AG04450 (cell line): Measurements from ENCODE around the gene RB1. TPM values are rescaled to one million over a fixed set of nuclear protein-coding genes. Genes with fewer than 3 reads are reported as not detected.

ENCODE experiments used
- CTCF ChIA-PET: fragments of 300-600, 350-600 bp; formaldehyde crosslinking; extraction: SDS; loops from one replicate; lab custom pipeline; 2022; ENCODE audit warnings: antibody characterized with exemption, inconsistent platforms; lab: Charles Lee
- POLR2A ChIA-PET: fragments of 350-600 bp; formaldehyde crosslinking; extraction: SDS; loops from one replicate; lab custom pipeline; 2021; ENCODE audit warnings: antibody characterized with exemption, inconsistent platforms; lab: Yijun Ruan, JAX
- DNase-seq: peaks from one replicate; pipeline ENCODE4 v3.0.0-alpha.2; 2011; ENCODE audit warnings: low read depth, low spot score
- H3K27ac ChIP-seq: one replicate; pipeline ENCODE4 v1.5.1; 2012; ENCODE audit warnings: low read depth, low read length, control low read depth
- H3K27me3 ChIP-seq: one replicate; pipeline ENCODE4 v1.6.0; 2012; ENCODE audit warnings: low read length; ENCODE audit not compliant: control insufficient read depth, insufficient read depth
- H3K4me3 ChIP-seq: 2 replicates; pipeline ENCODE4 v1.5.1; 2011; ENCODE audit warnings: mild to moderate bottlenecking, low read depth, low read length, control low read depth
- H3K9me3 ChIP-seq: 2 replicates; pipeline ENCODE4 v1.5.1; 2012; ENCODE audit warnings: low read length; ENCODE audit not compliant: control insufficient read depth, insufficient read depth
- polyA plus RNA-seq: library from polyadenylated mRNA; depleted of rRNA; stranded (reverse); fragments of >200 nt; gene quantifications from 2 replicates; pipeline ENCODE4 v1.2.3, GENCODE V29; 2011
- TF ChIP-seq, protein P1 (sequence below): IDR thresholded peaks from 2 replicates; pipeline ENCODE4 v1.5.1; 2011; ENCODE audit warnings: low read depth, low read length, control low read depth, inconsistent platforms

The RB1 gene
- polyA plus RNA-seq, 1 experiment, result 27.3 TPM

DNA sequence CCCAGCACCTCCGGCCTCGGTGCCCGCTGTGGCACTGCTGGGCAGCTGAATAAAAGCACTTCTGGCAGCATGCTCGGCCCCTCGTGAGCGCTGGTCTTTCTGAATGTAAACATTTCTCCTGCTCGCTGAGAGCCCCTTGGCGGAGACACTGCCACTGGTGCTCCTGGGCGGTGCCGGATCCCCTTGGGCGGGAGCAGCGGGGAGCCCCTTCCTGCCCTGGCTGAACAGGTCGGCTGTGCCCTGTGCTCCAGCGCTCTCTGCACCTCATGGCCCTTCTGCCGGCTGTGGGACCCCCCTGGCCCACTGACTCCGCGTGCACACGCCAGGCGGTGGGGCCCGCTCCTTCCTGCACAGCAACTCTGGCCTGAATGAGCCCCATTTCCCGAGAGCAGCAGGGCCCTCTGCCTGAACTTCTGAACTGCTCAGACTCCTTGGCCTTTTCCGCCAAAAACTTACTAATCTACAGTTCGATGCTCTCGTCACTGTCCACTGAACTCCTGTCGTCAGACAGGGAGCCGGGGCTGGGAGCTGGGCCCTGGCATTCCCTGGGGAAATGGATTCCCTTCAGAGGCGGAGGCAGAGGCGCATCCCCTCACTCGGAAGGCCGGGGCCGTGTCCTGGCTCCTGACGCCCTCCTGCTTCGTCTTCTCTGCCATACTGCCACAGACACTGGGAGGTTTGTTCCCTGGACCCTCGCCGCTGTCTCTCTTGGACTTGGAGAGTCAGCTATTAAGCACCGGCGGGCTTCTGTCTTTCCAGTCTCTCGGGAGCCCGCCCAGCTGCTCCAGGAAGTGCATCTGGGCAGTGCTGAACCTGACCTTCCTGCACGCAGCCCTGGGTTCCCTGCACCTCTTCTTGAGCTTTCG is 14.2 kb downstream of the RB1 start:
- TF ChIP-seq, protein P1, sequence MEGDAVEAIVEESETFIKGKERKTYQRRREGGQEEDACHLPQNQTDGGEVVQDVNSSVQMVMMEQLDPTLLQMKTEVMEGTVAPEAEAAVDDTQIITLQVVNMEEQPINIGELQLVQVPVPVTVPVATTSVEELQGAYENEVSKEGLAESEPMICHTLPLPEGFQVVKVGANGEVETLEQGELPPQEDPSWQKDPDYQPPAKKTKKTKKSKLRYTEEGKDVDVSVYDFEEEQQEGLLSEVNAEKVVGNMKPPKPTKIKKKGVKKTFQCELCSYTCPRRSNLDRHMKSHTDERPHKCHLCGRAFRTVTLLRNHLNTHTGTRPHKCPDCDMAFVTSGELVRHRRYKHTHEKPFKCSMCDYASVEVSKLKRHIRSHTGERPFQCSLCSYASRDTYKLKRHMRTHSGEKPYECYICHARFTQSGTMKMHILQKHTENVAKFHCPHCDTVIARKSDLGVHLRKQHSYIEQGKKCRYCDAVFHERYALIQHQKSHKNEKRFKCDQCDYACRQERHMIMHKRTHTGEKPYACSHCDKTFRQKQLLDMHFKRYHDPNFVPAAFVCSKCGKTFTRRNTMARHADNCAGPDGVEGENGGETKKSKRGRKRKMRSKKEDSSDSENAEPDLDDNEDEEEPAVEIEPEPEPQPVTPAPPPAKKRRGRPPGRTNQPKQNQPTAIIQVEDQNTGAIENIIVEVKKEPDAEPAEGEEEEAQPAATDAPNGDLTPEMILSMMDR, result no peak
- no peak overlapping the region for H3K4me3 ChIP-seq
- ChIA-PET CTCF (interaction anchor here (0.5 kb wide), 1 partner anchor 452 kb away, joined by 3 read pairs; no protein-coding TSS in a partner anchor), POLR2A (no interaction called here)
- no peak for DNase-seq
- no peaks in the 10 kb centered on the region for H3K27me3 ChIP-seq
- H3K27ac ChIP-seq, result no peak overlapping the region
- peaks cover 55% of the 10 kb centered on the region for H3K9me3 ChIP-seq

DNA sequence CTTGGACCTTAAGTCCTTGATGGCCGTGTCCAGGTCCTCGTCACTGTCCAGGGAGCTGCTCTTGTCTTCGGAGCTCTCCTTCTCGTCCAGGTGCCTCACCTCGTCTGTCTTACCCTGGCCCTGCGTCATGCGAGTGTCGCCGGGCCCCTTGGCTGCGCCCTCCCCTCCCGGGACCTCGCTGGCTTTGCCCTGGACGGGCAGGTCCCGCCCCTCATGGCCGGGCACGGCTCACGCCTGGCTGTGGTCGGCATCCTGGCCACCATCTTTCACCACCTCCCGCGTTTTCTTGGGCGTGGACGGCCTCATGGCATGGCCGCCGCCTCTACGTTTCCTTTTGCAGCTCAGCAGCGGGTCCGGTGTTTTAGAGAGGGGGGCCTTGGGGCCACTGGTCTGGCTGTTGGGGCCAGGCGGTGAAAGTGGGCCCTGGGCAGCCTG is 14.8 kb downstream of the RB1 start:
- CTCF ChIA-PET, result interaction anchor here (0.5 kb wide), 1 partner anchor 451 kb away, joined by 3 read pairs; no protein-coding TSS in a partner anchor
- POLR2A ChIA-PET, result no interaction called here
- Histone ChIP-seq H3K27ac (no peak overlapping the region), H3K27me3 (no peaks in the 10 kb centered on the region), H3K9me3 (peaks cover 55% of the 10 kb centered on the region), H3K4me3 (no peak overlapping the region)
- DNase-seq, result no peak
- TF ChIP-seq, protein P1, result no peak

DNA sequence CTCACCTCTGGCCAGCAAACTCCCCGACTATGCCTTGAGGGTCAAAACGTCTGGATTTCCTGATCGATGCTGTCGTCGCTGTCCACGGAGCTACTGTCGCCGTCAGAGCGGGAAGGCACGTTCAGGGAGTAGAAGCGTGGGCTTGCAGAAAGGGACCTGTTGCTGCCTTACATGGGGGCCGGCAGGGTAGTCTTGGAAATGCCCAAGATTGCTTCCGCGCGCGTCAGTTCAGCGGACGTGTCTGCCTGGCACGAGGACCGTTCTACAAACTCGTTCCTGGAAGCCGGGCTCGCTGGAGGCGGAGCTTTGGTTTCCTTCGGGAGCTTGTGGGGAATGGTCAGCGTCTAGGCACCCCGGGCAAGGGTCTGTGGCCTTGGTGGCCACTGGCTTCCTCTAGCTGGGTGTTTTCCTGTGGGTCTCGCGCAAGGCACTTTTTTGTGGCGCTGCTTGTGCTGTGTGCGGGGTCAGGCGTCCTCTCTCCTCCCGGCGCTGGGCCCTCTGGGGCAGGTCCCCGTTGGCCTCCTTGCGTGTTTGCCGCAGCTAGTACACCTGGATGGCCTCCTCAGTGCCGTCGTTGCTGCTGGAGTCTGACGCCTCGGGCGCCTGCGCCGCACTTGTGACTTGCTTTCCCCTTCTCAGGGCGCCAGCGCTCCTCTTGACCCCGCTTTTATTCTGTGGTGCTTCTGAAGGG is 15.4 kb downstream of the RB1 start:
- Histone ChIP-seq H3K9me3 (peaks cover 50% of the 10 kb centered on the region), H3K27me3 (no peaks in the 10 kb centered on the region), H3K4me3 (no peak overlapping the region), H3K27ac (no peak overlapping the region)
- ChIA-PET POLR2A (no interaction called here), CTCF (no interaction called here)
- no peak for DNase-seq
- TF ChIP-seq, protein P1, result no peak

DNA sequence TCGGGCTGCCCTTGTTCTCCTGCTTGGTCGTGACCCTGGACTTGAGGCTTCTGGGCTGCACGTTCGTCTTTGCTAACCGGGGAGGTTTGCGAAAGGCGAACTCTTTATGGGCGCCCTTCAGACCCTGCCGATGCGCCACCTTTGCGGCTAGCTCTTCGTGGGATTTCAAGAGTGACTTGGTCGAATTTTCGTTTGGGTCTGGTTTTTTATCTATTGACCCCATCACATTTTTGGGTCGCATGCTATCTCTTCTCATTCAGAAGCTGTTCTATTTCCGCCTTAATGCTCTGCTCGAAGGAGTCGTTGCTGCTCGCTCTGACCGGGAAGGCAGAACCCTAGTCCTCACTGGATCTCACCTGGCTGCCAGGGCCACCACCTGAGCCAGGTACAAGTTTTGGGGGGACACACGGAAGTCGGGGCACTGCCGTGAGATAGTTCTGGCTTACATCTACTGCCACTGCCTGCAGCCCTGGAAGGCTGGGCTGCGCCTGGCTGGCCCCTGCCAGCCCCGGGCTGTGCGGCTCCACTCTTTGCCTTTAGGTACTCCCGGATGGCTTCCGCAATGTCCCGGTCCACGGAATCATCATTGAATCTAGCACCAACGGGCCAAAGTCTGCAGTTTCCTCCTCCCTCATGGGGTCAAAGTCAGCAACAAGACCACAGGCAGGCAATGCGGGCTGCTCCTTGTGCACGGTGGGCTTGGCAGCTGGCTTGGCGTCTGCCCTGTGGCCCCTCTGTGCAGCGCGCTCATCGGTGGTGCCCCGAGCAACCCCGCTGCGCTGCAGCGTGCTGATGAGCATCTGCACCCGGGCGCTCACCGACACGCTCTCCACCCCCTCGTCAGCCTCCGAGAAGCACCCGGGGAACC is 16.2 kb downstream of the RB1 start:
- CTCF ChIA-PET, result no interaction called here
- no peaks in the 10 kb centered on the region for H3K27me3 ChIP-seq
- peaks cover 50% of the 10 kb centered on the region for H3K9me3 ChIP-seq
- no peak overlapping the region for H3K27ac ChIP-seq
- H3K4me3 ChIP-seq, result no peak overlapping the region
- TF ChIP-seq, protein P1, result no peak
- POLR2A ChIA-PET, result no interaction called here
- DNase-seq, result no peak
